Fibroblast of upper back skin (primary cell): Measurements from ENCODE around the gene CDC45.
A peak's percentile ranks its signal among the peaks of the same experiment; 100 is the strongest.

ENCODE experiments used
- DNase-seq: peaks from one replicate; pipeline ENCODE4 v3.0.0-alpha.2; 2013

CDC45 gene

GRCh38 chr22:19568337-19569275, 88.9 kb downstream of the CDC45 start:
- peak; percentile 79 for DNase-seq

GRCh38 chr22:19569276-19569640, 89.5 kb downstream of the CDC45 start:
- DNase-seq = no peak

GRCh38 chr22:19569976-19570375, 90.3 kb downstream of the CDC45 start:
- DNase-seq = no peak
